Pancreas (tissue), 10 donors: Measurements from ENCODE around the gene LRBA. TPM values are rescaled to one million over a fixed set of nuclear protein-coding genes. Genes with fewer than 3 reads are reported as not detected.
A peak's percentile ranks its signal among the peaks of the same experiment; 100 is the strongest.

ENCODE experiments used
- ATAC-seq, 4 donors: fragments of 200-7000 bp; cut with Tn5 transposase; one replicate each; pipeline versions ENCODE4 v1.8.0 to v1.9.1; 2020; ENCODE audit warnings: mild to moderate bottlenecking in 4 of 4, moderate library complexity in 4 of 4
- DNase-seq, 6 donors: peaks; one replicate each; pipeline ENCODE4 v3.0.0-alpha.2; 2020
- FAIRE-seq: peaks from 2 replicates; lab custom pipeline; 2012; peaks lifted over from hg19 to GRCh38; lab: Jason Lieb, UNC
- H3K27ac ChIP-seq, 4 donors: fragments of 200-600 bp; sonication (generic); 1 replicate in 3 of 4; 2 replicates in 1 of 4; pipeline versions ENCODE4 v1.5.0 to v1.8.0; 2020
- H3K27me3 ChIP-seq, 4 donors: fragments of 200-600 bp; one replicate each; pipeline ENCODE4 v1.8.0; 2021
- H3K36me3 ChIP-seq, 3 donors: fragments of 200-600 bp; sonication (generic) in 1 of 3; one replicate each; pipeline versions ENCODE4 v1.5.0 to v1.8.0; 2020 to 2021
- H3K4me1 ChIP-seq, 3 donors: fragments of 200-600 bp; one replicate each; pipeline ENCODE4 v1.8.0; 2021
- H3K4me3 ChIP-seq, 4 donors: fragments of 200-600 bp; sonication (generic) in 2 of 4; one replicate each; pipeline versions ENCODE4 v1.5.0 to v1.8.0; 2020 to 2021
- H3K9me3 ChIP-seq, 4 donors: fragments of 200-600 bp; one replicate each; pipeline ENCODE4 v1.8.0; 2021
- CTCF ChIP-seq, 4 donors: fragments of 200-600 bp; sonication (generic) in 3 of 4; IDR thresholded peaks; one replicate each; pipeline versions ENCODE4 v1.5.0 to v1.8.0; 2021; ENCODE audit warnings: antibody characterized with exemption in 4 of 4
- WGBS, 2 donors: extraction: QIAGEN DNeasy Blood & Tissue Kit; methylation state at CpG; one replicate each; pipeline ENCODE4 v1.1.7; 2013; 5-methylcytosine and 5-hydroxymethylcytosine counted together
- intact Hi-C, 3 donors: fragments of 100-400 bp; cut with DNase I; formaldehyde crosslinking; loops; one replicate each; pipeline versions ENCODE4 v1.11.1 to v1.14.2; 2022
- polyA plus RNA-seq, 2 donors: library from polyadenylated mRNA; stranded (reverse); fragments of 200-250 nt; gene quantifications; one replicate each; pipeline ENCODE4 v1.2.3, GENCODE V29; 2013
- total RNA-seq, 6 donors: library from RNA; stranded (reverse); fragmentation: NEBNext Ultra II Directional in 4 of 6; extraction: Animal tissue kit (Norgen Biotek cat#: 25700) in 4 of 6; gene quantifications; one replicate each; pipeline versions ENCODE4 v1.2.1 to v1.2.4, GENCODE V29; 2021 to 2023
- donor health status: healthy with polysubstance abuse.
- donor health status: DM: no; HTN: no; CAD: no; lungs with moderate emphysema.
- donor health status: DM: no; HTN: no; CAD: no.
- donor health status: control.
- donor health status: control.
- donor health status: Bipolar disorder and iron deficiency.
- donor health status: DM: yes; HTN: yes; CAD: no.
- donor health status: DM: no; HTN: no; CAD: no.
- donor health status: DM: no; HTN: no; CAD: no.
- donor health status: DM: yes; HTN: yes; CAD: no.

Gene LRBA
- total and polyA plus RNA-seq, 8 donors = 6.6 to 35.3 (median 22.3) TPM

- no peak overlapping the region for H3K4me3 ChIP-seq
- no peaks in the 10 kb centered on the region for H3K27me3 ChIP-seq
- no peak for TF ChIP-seq CTCF (IDR thresholded peaks at IDR 0.05)
- DNase-seq (no peak), FAIRE-seq (no peak), ATAC-seq (no peak)
- H3K27ac ChIP-seq = no peak overlapping the region
- H3K4me1 ChIP-seq = peaks cover 9 to 20% (median 16%) of the 10 kb centered on the region in 3 donors
- peaks cover 0 to 9% (median 0%) of the 10 kb centered on the region in 3 donors for H3K36me3 ChIP-seq
- WGBS, 2 donors = 72 to 74% methylated on average over 4 of the region's 4 CpGs
- intact Hi-C loops = no loop called here
- no peaks in the 10 kb centered on the region for H3K9me3 ChIP-seq
Observed at GRCh38 chr4:150725957-150726523, 289.0 kb downstream of the LRBA start.

GRCh38 chr4:150723727-150724411 is 291.2 kb downstream of the LRBA start:
- intact Hi-C loops = no loop called here
- H3K36me3 ChIP-seq = no peaks in the 10 kb centered on the region
- DNase-seq (no peak), FAIRE-seq (no peak), ATAC-seq (peak in 2 of 4 donors; percentile 1 to 4)
- peaks cover 9 to 20% (median 16%) of the 10 kb centered on the region in 3 donors for H3K4me1 ChIP-seq
- H3K9me3 ChIP-seq = no peaks in the 10 kb centered on the region
- H3K27ac ChIP-seq = peak overlapping the region; percentile 56 to 77 (median 66)
- no peak overlapping the region for H3K4me3 ChIP-seq
- no peaks in the 10 kb centered on the region for H3K27me3 ChIP-seq
- no peak for TF ChIP-seq CTCF (IDR thresholded peaks at IDR 0.05)
- WGBS, 2 donors = 85 to 87% methylated on average over 5 of the region's 5 CpGs

GRCh38 chr4:150722908-150723362 is 292.1 kb downstream of the LRBA start:
- intact Hi-C loops = no loop called here
- H3K27me3 ChIP-seq = no peaks in the 10 kb centered on the region
- H3K4me1 ChIP-seq = peaks cover 9 to 20% (median 20%) of the 10 kb centered on the region in 3 donors
- H3K9me3 ChIP-seq = no peaks in the 10 kb centered on the region
- DNase-seq = peak; percentile 78 to 96 (median 94)
- ATAC-seq = peak; percentile 97 to 99 (median 98)
- no peaks in the 10 kb centered on the region for H3K36me3 ChIP-seq
- FAIRE-seq = peak; percentile 85
- peak in 3 of 4 donors; percentile 10 to 14 (median 12) for TF ChIP-seq CTCF (IDR thresholded peaks at IDR 0.05)
- whole genome bisulfite sequencing, 2 donors = 19 to 20% methylated on average over 6 of the region's 6 CpGs
- H3K27ac ChIP-seq = peak overlapping the region; percentile 56 to 77 (median 66)
- no peak overlapping the region for H3K4me3 ChIP-seq

- FAIRE-seq (no peak), DNase-seq (no peak), ATAC-seq (no peak)
- Histone ChIP-seq H3K36me3 (no peaks in the 10 kb centered on the region), H3K9me3 (no peaks in the 10 kb centered on the region), H3K27ac (no peak overlapping the region), H3K4me1 (peaks cover 9 to 24% (median 23%) of the 10 kb centered on the region in 3 donors), H3K27me3 (no peaks in the 10 kb centered on the region), H3K4me3 (no peak overlapping the region)
- WGBS, 2 donors = 94 to 97% methylated on average over 2 of the region's 2 CpGs
- TF ChIP-seq CTCF (IDR thresholded peaks at IDR 0.05) = no peak
- intact Hi-C loops = no loop called here
Observed at GRCh38 chr4:150720973-150721518, 294.0 kb downstream of the LRBA start.
